GM12891 (cell line): Measurements from ENCODE around the gene ARID4B.

Experiments
- PAX5 ChIP-seq: IDR thresholded peaks from 2 replicates; pipeline ENCODE4 v1.6.1; 2011; ENCODE audit warnings: low read length, moderate library complexity, mild to moderate bottlenecking; ENCODE audit not compliant: insufficient read depth, severe bottlenecking
- POLR2A ChIP-seq: IDR thresholded peaks from 2 replicates; pipeline ENCODE4 v1.6.1; 2011; ENCODE audit warnings: low read depth, low read length, control low read depth
- POLR2AphosphoS5 ChIP-seq: IDR thresholded peaks from 2 replicates; pipeline ENCODE4 v1.6.1; 2011; ENCODE audit warnings: low read depth, low read length, control low read depth
- SPI1 ChIP-seq: IDR thresholded peaks from 2 replicates; pipeline ENCODE4 v1.6.1; 2011; ENCODE audit warnings: low read depth, low read length, control low read depth
- TAF1 ChIP-seq: IDR thresholded peaks from 2 replicates; pipeline ENCODE4 v1.6.1; 2011; ENCODE audit warnings: low read depth, low read length, control low read depth

DNA sequence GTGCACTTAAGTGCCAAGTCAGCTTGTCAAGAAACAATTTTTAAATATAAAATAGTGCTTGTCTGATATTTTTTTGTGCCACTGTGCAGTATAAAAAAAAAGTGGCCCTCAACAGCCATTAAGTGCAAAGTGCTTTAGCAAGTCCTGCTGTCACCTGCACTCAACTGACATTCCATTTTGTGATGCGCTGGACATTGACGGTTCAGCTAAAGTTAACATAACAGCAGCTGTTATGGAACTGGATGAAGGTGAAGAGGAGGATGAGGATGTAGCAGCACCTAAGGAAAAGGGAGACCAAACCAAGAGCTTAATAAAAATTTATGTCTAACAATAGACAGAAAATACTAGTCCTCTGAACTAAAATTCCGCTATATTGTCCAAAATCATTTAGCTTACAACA, 159.6 kb downstream of the ARID4B start:
- TF ChIP-seq POLR2A (no peak), POLR2AphosphoS5 (no peak), PAX5 (no peak), TAF1 (no peak), SPI1 (no peak)
